GM18907 (cell line): ENCODE measurements around the gene STBD1.
"Not testable (repeated sequence)": the region's sequence is repeated elsewhere in the genome, so short reads cannot be mapped to it uniquely, and the experiment has no call there.

Source experiments
- ATAC-seq: cut with Tn5 transposase; IDR thresholded peaks from one replicate; pipeline ENCODE4 v1.9.1; 2021; ENCODE audit warnings: mild to moderate bottlenecking, moderate library complexity; ENCODE audit not compliant: unreplicated experiment

Gene STBD1

GRCh38 chr4:76315267-76315918 lies 8.9 kb downstream of the STBD1 start:
- ATAC-seq, result no peak

- ATAC-seq, result no peak
These were observed 9.6 kb downstream of the STBD1 start for GRCh38 chr4:76316131-76316530.

GRCh38 chr4:76322236-76322635 lies 15.7 kb downstream of the STBD1 start:
- ATAC-seq, result no peak

DNA sequence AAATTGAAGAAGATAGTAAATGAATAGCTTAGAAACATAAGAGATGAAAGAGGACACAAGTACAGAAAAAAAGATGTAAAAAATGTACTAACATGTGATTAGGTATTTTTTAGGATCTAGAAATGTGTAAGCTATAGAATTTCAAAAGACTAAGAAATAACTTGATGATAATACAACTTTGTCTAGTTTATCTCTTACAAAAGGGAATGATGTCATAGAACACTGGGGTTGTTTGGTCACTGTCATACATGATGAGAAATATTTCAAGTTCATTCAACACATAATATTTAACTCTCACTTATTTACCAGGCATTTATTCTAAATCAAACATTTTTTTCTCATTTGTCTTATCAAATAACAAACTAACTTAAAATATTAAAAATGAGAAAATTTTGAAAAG lies 18.5 kb downstream of the STBD1 start:
- ATAC-seq, result no peak

DNA sequence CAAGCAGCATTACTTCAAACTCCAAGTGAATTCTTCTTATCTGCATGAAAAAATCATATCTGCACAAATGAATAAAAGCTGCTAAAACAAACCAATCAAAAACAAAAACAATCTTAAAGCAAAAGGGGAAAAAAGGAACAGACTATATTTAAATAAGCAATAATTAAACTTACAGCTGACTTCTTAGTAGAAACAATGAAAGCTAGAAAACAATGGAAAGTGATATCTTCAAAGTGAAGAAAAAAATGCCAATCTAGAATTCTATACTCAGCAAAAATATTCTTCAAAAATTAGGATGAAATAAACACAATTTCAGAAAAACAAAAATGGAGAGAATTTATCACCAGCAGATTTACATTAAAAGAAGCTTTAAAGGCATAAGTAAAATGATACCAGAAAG lies 20.0 kb downstream of the STBD1 start:
- ATAC-seq, result no peak

DNA sequence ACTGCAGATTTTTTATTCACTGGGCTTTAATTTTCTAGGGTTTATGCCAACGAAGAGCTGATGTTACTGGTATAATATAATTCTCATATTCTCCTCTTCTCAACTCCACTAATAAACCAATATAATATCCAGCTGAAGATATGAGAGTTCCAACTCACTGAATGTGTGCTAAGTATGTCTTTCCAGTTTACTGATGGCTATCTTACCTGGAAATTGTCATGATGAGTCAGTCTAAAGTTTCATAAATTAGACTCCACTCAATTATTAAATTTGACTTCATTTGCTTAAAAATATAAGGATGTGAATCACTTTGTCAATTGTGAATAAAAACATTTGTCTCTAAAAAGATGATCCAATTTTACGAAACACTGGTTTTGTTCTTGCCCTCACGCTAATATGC lies 28.4 kb downstream of the STBD1 start:
- ATAC-seq, result no peak

DNA sequence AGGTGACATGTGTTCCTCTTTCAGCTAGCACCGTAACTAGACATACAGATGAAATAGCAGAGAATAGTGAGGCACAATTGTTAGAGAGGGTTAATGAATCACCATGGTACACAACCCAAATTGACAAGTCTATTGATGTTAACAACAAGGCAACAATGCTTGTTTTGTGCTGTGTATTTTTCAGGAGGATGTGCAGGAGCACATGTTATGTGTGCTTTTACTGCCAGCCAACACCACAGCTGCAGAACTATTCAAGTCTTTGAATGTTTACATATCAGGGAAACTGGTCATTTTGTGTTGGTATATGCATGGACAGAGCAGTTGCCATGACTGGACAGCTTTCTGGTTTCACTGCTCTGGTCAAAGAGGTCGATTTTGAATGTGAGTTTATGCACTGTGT lies 32.8 kb downstream of the STBD1 start:
- ATAC-seq, result no peak

DNA sequence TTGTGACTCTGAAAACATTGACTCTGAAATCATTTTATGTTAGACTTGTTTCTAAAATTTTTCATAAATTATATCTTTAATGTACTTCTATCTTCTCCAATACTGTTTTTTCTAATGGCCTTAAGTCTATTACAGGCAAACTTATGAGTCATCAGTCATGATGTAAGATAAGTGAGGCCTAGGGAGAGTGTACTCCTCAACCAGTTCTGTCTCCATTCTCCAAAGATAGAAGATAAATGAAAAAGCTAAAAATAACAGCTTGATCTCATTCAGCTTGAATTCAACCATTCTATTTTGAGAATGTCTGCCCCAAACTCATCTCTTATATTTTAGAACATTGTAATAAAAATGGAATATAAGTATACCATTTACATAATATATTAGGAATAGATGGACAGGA lies 34.5 kb downstream of the STBD1 start:
- no peak for ATAC-seq

GRCh38 chr4:76342191-76342590 lies 35.7 kb downstream of the STBD1 start:
- ATAC-seq, result no peak

DNA sequence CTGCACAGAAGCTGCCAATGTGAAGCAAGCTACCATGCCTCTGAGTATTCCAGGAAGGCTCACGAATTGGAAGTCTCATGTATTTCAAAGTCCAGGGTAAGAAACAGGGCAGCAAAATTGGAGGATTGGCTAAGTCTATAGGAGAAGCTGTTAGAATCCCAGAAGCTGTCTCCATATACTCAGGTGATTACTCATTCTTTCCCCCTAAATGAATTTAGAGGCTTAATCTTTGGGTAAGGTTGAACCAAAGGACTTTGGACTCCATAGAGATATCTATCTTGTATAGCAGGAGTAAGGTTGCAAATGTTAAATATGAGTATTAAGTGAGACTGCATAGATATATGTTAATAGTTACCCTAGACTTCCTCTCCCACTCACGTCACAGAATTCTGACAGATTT lies 36.3 kb downstream of the STBD1 start:
- ATAC-seq, result no peak

DNA sequence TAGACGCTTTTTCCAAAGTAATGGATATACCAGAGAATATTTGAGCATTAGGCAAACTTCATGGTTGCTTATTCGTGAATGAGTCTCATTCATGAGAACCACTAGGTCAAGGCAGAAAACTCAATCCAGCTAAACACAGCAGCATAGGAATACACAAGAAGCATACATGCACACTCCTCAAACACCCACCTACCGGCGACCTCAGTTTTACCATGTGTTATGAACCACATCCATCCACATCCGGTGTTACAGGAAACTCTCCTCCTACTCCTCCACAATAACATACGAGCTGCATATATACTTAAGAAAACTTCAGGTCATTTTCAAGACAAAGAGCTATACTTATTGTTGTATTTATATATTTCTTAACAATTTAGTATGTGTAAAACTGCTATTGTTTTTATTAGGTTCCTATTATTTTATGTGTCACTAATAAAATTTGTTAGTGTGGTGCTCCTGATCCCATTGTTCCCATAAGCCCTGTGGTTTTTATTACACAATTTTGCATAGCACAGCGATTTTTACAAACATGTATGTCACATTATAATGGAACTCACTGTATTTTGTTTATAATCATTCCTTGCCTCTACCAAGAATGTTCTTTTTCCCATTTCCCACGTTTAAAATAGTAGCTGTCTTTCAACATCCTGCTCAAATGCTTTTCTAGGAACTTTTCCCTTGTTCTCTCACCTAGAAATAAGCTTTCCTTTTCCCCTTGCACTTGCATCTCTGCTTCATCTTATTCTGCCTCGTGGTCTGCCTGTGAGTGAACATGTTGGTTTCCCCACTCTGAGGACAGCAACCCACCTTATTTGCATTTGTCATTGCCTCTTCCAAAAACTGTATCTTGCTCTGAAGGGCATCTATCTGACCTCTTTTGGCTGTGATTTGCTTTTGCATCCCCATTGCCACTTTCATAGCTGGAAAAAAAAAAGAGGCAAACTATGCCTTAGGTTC lies 48.3 kb downstream of the STBD1 start:
- ATAC-seq, result no peak

DNA sequence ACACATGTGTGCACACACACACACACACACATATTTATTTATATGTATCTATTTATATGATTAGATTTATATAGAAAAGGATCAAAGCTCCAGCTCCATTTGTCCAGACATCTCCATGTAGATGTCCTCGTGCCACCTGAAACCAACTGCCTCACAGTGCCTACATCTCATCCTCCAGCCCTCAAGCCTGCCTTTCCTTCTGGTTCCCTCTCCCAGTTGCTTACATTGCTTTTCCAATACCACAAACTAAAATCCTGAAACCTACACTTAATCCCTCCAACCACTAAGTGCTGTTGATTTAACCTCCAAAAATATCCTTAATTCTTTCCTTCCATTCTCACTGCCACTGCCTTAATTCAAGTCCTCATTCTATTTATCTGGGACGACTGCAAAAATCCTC lies 51.4 kb downstream of the STBD1 start:
- ATAC-seq, result no peak

GRCh38 chr4:76359881-76360466 lies 53.4 kb downstream of the STBD1 start:
- not testable (repeated sequence) for ATAC-seq
